NCI-H1105 (cell line): ENCODE results near the gene PCBP3.
"Not testable (repeated sequence)": the region's sequence is repeated elsewhere in the genome, so short reads cannot be mapped to it uniquely, and the experiment has no call there.

Experiments used
- DNase-seq: peaks from one replicate; lab custom pipeline; 2025; lab: John Stamatoyannopoulos, UW

Gene PCBP3

GRCh38 chr21:45643021-45643980 is at the start of gene PCBP3:
PCBP3 (plus strand) TSS chr21:45643725; CDS start chr21:45850086, 206,361 bp downstream.
- DNase-seq = peak; percentile 90

- DNase-seq = no peak
Observed at GRCh38 chr21:45594721-45595489, 48.6 kb upstream of the PCBP3 start.

GRCh38 chr21:45595574-45596295 is 47.8 kb upstream of the PCBP3 start:
- no peak for DNase-seq

- peak; percentile 24 for DNase-seq
Observed at GRCh38 chr21:45596704-45597318, 46.7 kb upstream of the PCBP3 start.

- no peak for DNase-seq
Observed at GRCh38 chr21:45598109-45598508, 45.4 kb upstream of the PCBP3 start.

- DNase-seq = no peak
Observed at GRCh38 chr21:45598666-45599065, 44.9 kb upstream of the PCBP3 start.

GRCh38 chr21:45599146-45599581 is 44.4 kb upstream of the PCBP3 start:
- no peak for DNase-seq

GRCh38 chr21:45600248-45600647 is 43.3 kb upstream of the PCBP3 start:
- DNase-seq = no peak

GRCh38 chr21:45601551-45601950 is 42.0 kb upstream of the PCBP3 start:
- DNase-seq = no peak

- DNase-seq = no peak
Observed at GRCh38 chr21:45602106-45602505, 41.4 kb upstream of the PCBP3 start.

GRCh38 chr21:45603481-45603880 is 40.0 kb upstream of the PCBP3 start:
- DNase-seq = no peak

- DNase-seq = not testable (repeated sequence)
Observed at GRCh38 chr21:45604681-45605080, 38.8 kb upstream of the PCBP3 start.

GRCh38 chr21:45607021-45607908 is 36.3 kb upstream of the PCBP3 start:
- no peak for DNase-seq

- no peak for DNase-seq
Observed at GRCh38 chr21:45607909-45608295, 35.6 kb upstream of the PCBP3 start.

GRCh38 chr21:45608747-45609470 is 34.6 kb upstream of the PCBP3 start:
- DNase-seq = not testable (repeated sequence)

- peak; percentile 54 for DNase-seq
Observed at GRCh38 chr21:45609616-45610015, 33.9 kb upstream of the PCBP3 start.

GRCh38 chr21:45611296-45611695 is 32.2 kb upstream of the PCBP3 start:
- DNase-seq = no peak

GRCh38 chr21:45611939-45612664 is 31.4 kb upstream of the PCBP3 start:
- DNase-seq = no peak

GRCh38 chr21:45612665-45613019 is 30.9 kb upstream of the PCBP3 start:
- not testable (repeated sequence) for DNase-seq
